HG02642 (cell line): Measurements from ENCODE around the gene C10orf90.

Experiments used
- ATAC-seq: cut with Tn5 transposase; IDR thresholded peaks from one replicate; pipeline ENCODE4 v1.9.1; 2021; ENCODE audit warnings: mild to moderate bottlenecking; ENCODE audit not compliant: unreplicated experiment, poor library complexity

C10orf90 gene

GRCh38 chr10:126586878-126587277, 83.6 kb downstream of the C10orf90 start:
- ATAC-seq = no peak

- ATAC-seq = no peak
These were observed 84.4 kb downstream of the C10orf90 start for GRCh38 chr10:126586128-126586527.

- no peak for ATAC-seq
These were observed 85.1 kb downstream of the C10orf90 start for GRCh38 chr10:126585249-126586017.

GRCh38 chr10:126584836-126585235, 85.7 kb downstream of the C10orf90 start:
- ATAC-seq = no peak

- no peak for ATAC-seq
These were observed 86.8 kb downstream of the C10orf90 start for GRCh38 chr10:126583552-126584200.

- ATAC-seq = no peak
These were observed 88.8 kb downstream of the C10orf90 start for GRCh38 chr10:126581648-126582046.

- no peak for ATAC-seq
These were observed 89.4 kb downstream of the C10orf90 start for GRCh38 chr10:126580873-126581647.

GRCh38 chr10:126576336-126576735, 94.2 kb downstream of the C10orf90 start:
- ATAC-seq = no peak

- no peak for ATAC-seq
These were observed 99.6 kb downstream of the C10orf90 start for GRCh38 chr10:126570621-126571602.

- ATAC-seq = no peak
These were observed 100.3 kb downstream of the C10orf90 start for GRCh38 chr10:126570245-126570570.

- ATAC-seq = no peak
These were observed 100.8 kb downstream of the C10orf90 start for GRCh38 chr10:126569513-126570244.

GRCh38 chr10:126568809-126569385, 101.6 kb downstream of the C10orf90 start:
- no peak for ATAC-seq

GRCh38 chr10:126565871-126566270, 104.6 kb downstream of the C10orf90 start:
- no peak for ATAC-seq

- ATAC-seq = no peak
These were observed 105.1 kb downstream of the C10orf90 start for GRCh38 chr10:126565441-126565840.

- ATAC-seq = no peak
These were observed 106.1 kb downstream of the C10orf90 start for GRCh38 chr10:126564326-126564888.

- ATAC-seq = no peak
These were observed 107.1 kb downstream of the C10orf90 start for GRCh38 chr10:126563361-126563760.

GRCh38 chr10:126561921-126562680, 108.4 kb downstream of the C10orf90 start:
- no peak for ATAC-seq

GRCh38 chr10:126561294-126561920, 109.1 kb downstream of the C10orf90 start:
- no peak for ATAC-seq
